Measurements from ENCODE around the gene XYLT1. TPM values are rescaled to one million over a fixed set of nuclear protein-coding genes. Genes with fewer than 3 reads are reported as not detected.

XYLT1 gene
- total RNA-seq, 3 donors from 2014 or later (not counting 1 experiment from before 2014, with no cell fraction given): 40.9 to 55.5 (median 43.8) TPM

GRCh38 chr16:17419266-17419665, 51.5 kb downstream of the XYLT1 start:
- H3K4me3 ChIP-seq (ENCODE audit: low read length): no peak overlapping the region
- no peaks in the 10 kb centered on the region for H3K36me3 ChIP-seq (ENCODE audit: control insufficient read depth, insufficient read depth, low read length)
- Mint-ChIP-seq H3K36me3 (no peaks in the 10 kb centered on the region), H3K4me1 (peaks cover 61 to 63% of the 10 kb centered on the region in 2 donors), H3K27ac (no peak overlapping the region), H3K9me3 (no peaks in the 10 kb centered on the region), H3K27me3 (ENCODE audit: low read depth in 2 of 2) (no peaks in the 10 kb centered on the region), H3K4me3 (no peak overlapping the region)
- no peaks in the 10 kb centered on the region for H3K9me3 ChIP-seq (ENCODE audit: control insufficient read depth, insufficient read depth, low read length)
- no peak overlapping the region for H3K27ac ChIP-seq (ENCODE audit: low read length)
- TF ChIP-seq CTCF (IDR thresholded peaks at IDR 0.05): no peak
- intact Hi-C loops (cut with micrococcal nuclease): loop anchor here (2.0 to 10.0 kb wide), 6 partner anchors 18 to 204 kb away; no protein-coding TSS in a partner anchor
- DNase-seq (no peak), ATAC-seq (no peak)
- H3K4me1 ChIP-seq (ENCODE audit: control insufficient read depth, insufficient read depth, low read length): peaks cover 41% of the 10 kb centered on the region
- WGBS (ENCODE audit: insufficient coverage): 96% methylated on average over 4 of the region's 4 CpGs
- H3K27me3 ChIP-seq (ENCODE audit: control insufficient read depth, insufficient read depth, low read length): no peaks in the 10 kb centered on the region

DNA sequence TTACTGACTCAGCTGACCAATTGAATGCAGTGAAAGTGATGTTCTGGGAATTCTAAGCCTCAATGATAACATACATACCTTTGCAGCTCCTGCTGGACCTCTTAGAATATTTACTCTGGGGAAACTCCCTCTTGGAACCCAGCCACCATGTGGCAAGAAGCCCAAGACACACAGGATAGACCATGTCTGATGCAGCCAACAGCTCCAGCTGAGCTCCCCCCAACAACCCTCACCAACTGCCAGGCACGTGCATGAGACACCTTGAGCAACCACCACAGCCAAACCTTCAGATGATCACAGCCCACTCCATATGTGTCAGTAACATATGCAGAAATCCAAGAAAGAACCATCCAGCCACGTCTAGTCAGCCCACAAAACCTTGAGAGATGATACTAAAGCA, 53.0 kb downstream of the XYLT1 start:
- WGBS (ENCODE audit: insufficient coverage): 88% methylated on average over 2 of the region's 2 CpGs
- H3K27ac Mint-ChIP-seq: peak overlapping the region; percentile 84 to 90
- H3K27me3 Mint-ChIP-seq (ENCODE audit: low read depth in 2 of 2): no peaks in the 10 kb centered on the region
- peak overlapping the region; percentile 90 for H3K4me3 Mint-ChIP-seq
- intact Hi-C loops (cut with micrococcal nuclease): loop anchor here (2.0 to 10.0 kb wide), 7 partner anchors 19 to 203 kb away; no protein-coding TSS in a partner anchor
- H3K36me3 Mint-ChIP-seq: no peaks in the 10 kb centered on the region
- Histone ChIP-seq H3K4me3 (ENCODE audit: low read length) (no peak overlapping the region), H3K36me3 (ENCODE audit: control insufficient read depth, insufficient read depth, low read length) (no peaks in the 10 kb centered on the region), H3K9me3 (ENCODE audit: control insufficient read depth, insufficient read depth, low read length) (no peaks in the 10 kb centered on the region), H3K4me1 (ENCODE audit: control insufficient read depth, insufficient read depth, low read length) (peaks cover 50% of the 10 kb centered on the region), H3K27ac (ENCODE audit: low read length) (no peak overlapping the region), H3K27me3 (ENCODE audit: control insufficient read depth, insufficient read depth, low read length) (no peaks in the 10 kb centered on the region)
- TF ChIP-seq CTCF (IDR thresholded peaks at IDR 0.05): no peak
- ATAC-seq (no peak), DNase-seq (no peak)
- H3K4me1 Mint-ChIP-seq: peaks cover 58 to 63% of the 10 kb centered on the region in 2 donors
- H3K9me3 Mint-ChIP-seq: no peaks in the 10 kb centered on the region

DNA sequence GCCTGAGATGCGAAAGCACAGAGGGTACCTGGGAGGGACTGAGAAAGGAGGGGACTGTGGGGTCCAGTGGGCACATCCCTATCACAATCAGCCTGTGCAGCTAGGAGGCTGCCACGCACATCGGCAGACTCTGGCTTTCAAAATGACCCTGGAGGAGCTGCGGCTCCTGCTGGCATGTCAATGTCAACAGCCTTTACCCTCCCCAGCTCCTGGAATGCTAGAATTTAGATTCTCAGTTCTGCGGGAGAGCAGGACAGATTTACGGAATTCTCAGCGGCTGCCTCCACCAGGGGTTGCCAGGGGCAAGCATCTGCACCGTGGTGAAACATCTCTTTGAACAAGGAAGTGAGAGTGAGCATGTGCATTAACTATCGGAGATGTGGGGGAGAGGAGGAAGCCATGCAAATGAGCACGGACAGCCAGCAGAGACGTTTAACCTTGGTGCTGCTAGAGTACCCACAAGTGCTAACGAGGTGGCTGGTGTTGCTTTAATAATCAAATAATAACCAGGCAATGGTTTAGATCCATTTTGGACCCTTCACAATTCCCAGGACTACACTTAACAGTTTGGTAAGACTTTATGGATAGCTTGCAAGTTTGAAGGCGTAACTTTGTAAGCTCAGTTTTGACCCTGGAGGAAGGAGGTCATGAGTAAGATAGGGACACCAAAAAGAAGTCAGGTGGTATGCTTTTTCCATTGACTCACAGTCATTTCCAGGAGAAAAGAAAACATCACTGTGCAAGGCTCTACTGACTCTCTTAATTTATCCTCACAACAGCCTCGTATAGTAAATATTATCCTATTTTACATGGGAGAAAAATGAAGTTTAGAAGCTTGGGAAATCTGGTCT, 54.1 kb downstream of the XYLT1 start:
- no peaks in the 10 kb centered on the region for H3K27me3 Mint-ChIP-seq (ENCODE audit: low read depth in 2 of 2)
- ATAC-seq (peak; percentile 89 to 94 (median 90)), DNase-seq (peak; percentile 23 to 78)
- H3K27me3 ChIP-seq (ENCODE audit: control insufficient read depth, insufficient read depth, low read length): no peaks in the 10 kb centered on the region
- intact Hi-C loops (cut with micrococcal nuclease): loop anchor here (2.0 to 10.0 kb wide), 6 partner anchors 36 to 202 kb away; no protein-coding TSS in a partner anchor
- H3K4me3 ChIP-seq (ENCODE audit: low read length): peak overlapping the region; percentile 11
- no peaks in the 10 kb centered on the region for H3K9me3 ChIP-seq (ENCODE audit: control insufficient read depth, insufficient read depth, low read length)
- TF ChIP-seq CTCF (IDR thresholded peaks at IDR 0.05): peak; percentile 39
- H3K27ac ChIP-seq (ENCODE audit: low read length): peak overlapping the region; percentile 51
- H3K4me3 Mint-ChIP-seq: peak overlapping the region; percentile 90
- no peaks in the 10 kb centered on the region for H3K9me3 Mint-ChIP-seq
- peak overlapping the region; percentile 84 to 90 for H3K27ac Mint-ChIP-seq
- no peaks in the 10 kb centered on the region for H3K36me3 Mint-ChIP-seq
- peaks cover 50% of the 10 kb centered on the region for H3K4me1 ChIP-seq (ENCODE audit: control insufficient read depth, insufficient read depth, low read length)
- no peaks in the 10 kb centered on the region for H3K36me3 ChIP-seq (ENCODE audit: control insufficient read depth, insufficient read depth, low read length)
- peaks cover 60 to 64% of the 10 kb centered on the region in 2 donors for H3K4me1 Mint-ChIP-seq
- 13% methylated on average over 12 of the region's 14 CpGs for WGBS (ENCODE audit: insufficient coverage)

Data from natural killer cell (primary cell).